GM12878 (cell line): ENCODE data around the gene IL1RAP. TPM values are rescaled to one million over a fixed set of nuclear protein-coding genes. Genes with fewer than 3 reads are reported as not detected.

Experiments used
- ATAC-seq: fragments of 200-7000 bp; cut with Tn5 transposase; 3 replicates; pipeline ENCODE4 v1.9.1; 2020; ENCODE audit warnings: mild to moderate bottlenecking, moderate library complexity
- BruUV-seq: library from RNA; stranded (reverse); fragments of 400-500 nt; replicated peaks from 2 replicates; lab custom pipeline; 2021; lab: Mats Ljungman, UMichigan
- CTCF ChIA-PET: fragments of 300-600 bp; sonication (Branson Sonifier 250); formaldehyde crosslinking; extraction: SDS; loops from one replicate; lab custom pipeline; 2021; ENCODE audit warnings: inconsistent platforms; lab: Yijun Ruan, JAX
- POLR2A ChIA-PET: fragments of 350-600 bp; formaldehyde crosslinking; extraction: SDS; loops from one replicate; lab custom pipeline; 2021; ENCODE audit warnings: inconsistent platforms; lab: Charles Lee
- RAD21 ChIA-PET: fragments of 300-600 bp; sonication (Branson Sonifier 250); formaldehyde crosslinking; loops from one replicate; lab custom pipeline; 2023; ENCODE audit warnings: antibody characterized with exemption; ENCODE audit not compliant: unreplicated experiment; lab: Charles Lee
- SMC1A ChIA-PET: fragments of 300-600 bp; sonication (Branson Sonifier 250); formaldehyde crosslinking; loops from one replicate; lab custom pipeline; 2023; ENCODE audit not compliant: unreplicated experiment, uncharacterized antibody; lab: Charles Lee
- DNase-seq: peaks from one replicate; pipeline ENCODE4 v3.0.0-alpha.2; 2011; ENCODE audit warnings: low read depth, low spot score
- FAIRE-seq: peaks from 3 replicates; lab custom pipeline; 2011; peaks lifted over from hg19 to GRCh38; lab: Jason Lieb, UNC
- H2AFZ ChIP-seq: 2 replicates; pipeline ENCODE4 v1.6.0; 2011; ENCODE audit warnings: low read depth, low read length, control low read depth; ENCODE audit not compliant: control insufficient read depth
- H3K27ac ChIP-seq: 2 replicates; pipeline ENCODE4 v1.5.1; 2011; ENCODE audit warnings: control low read depth; ENCODE audit not compliant: control insufficient read depth, insufficient read depth
- H3K27me3 ChIP-seq, 2 experiments: replicated peaks in 1 of 2; 2 replicates each; pipeline versions ENCODE4 v1.6.0 to v1.6.1; 2011; ENCODE audit warnings: low read length in 1 of 2; ENCODE audit not compliant: control insufficient read depth in 2 of 2, insufficient read depth in 2 of 2
- H3K36me3 ChIP-seq, 2 experiments: 2 replicates each; pipeline ENCODE4 v1.5.1; 2011; ENCODE audit warnings: low read length in 1 of 2; ENCODE audit not compliant: control insufficient read depth in 2 of 2, insufficient read depth in 2 of 2
- H3K4me1 ChIP-seq: 2 replicates; pipeline ENCODE4 v1.6.1; 2011; ENCODE audit warnings: mild to moderate bottlenecking, low read length, moderate library complexity, mixed read lengths; ENCODE audit not compliant: control insufficient read depth, insufficient read depth
- H3K4me2 ChIP-seq: 2 replicates; pipeline ENCODE4 v1.6.0; 2011; ENCODE audit warnings: control low read depth; ENCODE audit not compliant: control insufficient read depth, insufficient read depth
- H3K4me3 ChIP-seq: fragments of 200-600 bp; sonication (generic); 2 replicates; pipeline ENCODE4 v1.5.1; 2016
- H3K79me2 ChIP-seq: 2 replicates; pipeline ENCODE4 v1.6.0; 2011; ENCODE audit warnings: low read length; ENCODE audit not compliant: control insufficient read depth, insufficient read depth
- H3K9ac ChIP-seq: 2 replicates; pipeline ENCODE4 v1.8.0; 2011; ENCODE audit warnings: low read length, control low read depth, mixed read lengths; ENCODE audit not compliant: control insufficient read depth, insufficient read depth
- H3K9me3 ChIP-seq: replicated peaks from 3 replicates; pipeline ENCODE4 v1.5.1; 2011; ENCODE audit warnings: mild to moderate bottlenecking, low read length; ENCODE audit not compliant: control insufficient read depth, insufficient read depth
- H4K20me1 ChIP-seq: 2 replicates; pipeline ENCODE4 v1.6.0; 2011; ENCODE audit not compliant: control insufficient read depth, insufficient read depth
- BCL3 ChIP-seq: IDR thresholded peaks from 2 replicates; pipeline ENCODE4 v1.6.1; 2011; ENCODE audit warnings: borderline replicate concordance, low read depth, mild to moderate bottlenecking, moderate library complexity, low read length; ENCODE audit not compliant: insufficient read depth, poor library complexity, severe bottlenecking
- BCLAF1 ChIP-seq: fragments of 450-650 bp; IDR thresholded peaks from 2 replicates; pipeline ENCODE4 v1.6.1; 2017; ENCODE audit warnings: antibody characterized with exemption, mild to moderate bottlenecking, moderate library complexity
- CEBPB ChIP-seq, 2 experiments: fragments of 150-350 bp in 1 of 2; IDR thresholded peaks; 2 replicates each; pipeline ENCODE4 v1.6.1; 2012 to 2014; ENCODE audit warnings: low read depth in 2 of 2, low read length in 2 of 2, borderline replicate concordance in 1 of 2, inconsistent platforms in 1 of 2
- CHD2 ChIP-seq: IDR thresholded peaks from 2 replicates; pipeline ENCODE4 v1.6.1; 2011; ENCODE audit warnings: low read depth, low read length, improper control_type of control experiment, borderline replicate concordance
- RUNX3 ChIP-seq: IDR thresholded peaks from 2 replicates; pipeline ENCODE4 v1.6.1; 2012; ENCODE audit warnings: low read length, inconsistent platforms
- SMAD5 ChIP-seq: IDR thresholded peaks from 2 replicates; pipeline ENCODE4 v1.6.1; 2016; ENCODE audit warnings: antibody characterized with exemption, low read depth
- STAT1 ChIP-seq: fragments of 450-650 bp; conservative IDR thresholded peaks from 2 replicates; pipeline ENCODE4 v1.6.1; 2014; ENCODE audit warnings: antibody characterized with exemption, mild to moderate bottlenecking
- USF2 ChIP-seq: IDR thresholded peaks from 2 replicates; pipeline ENCODE4 v1.6.1; 2011; ENCODE audit warnings: low read depth, low read length, improper control_type of control experiment, borderline replicate concordance
- YY1 ChIP-seq: IDR thresholded peaks from 2 replicates; pipeline ENCODE4 v1.6.1; 2011; ENCODE audit warnings: low read depth, mild to moderate bottlenecking, low read length
- ZBTB33 ChIP-seq: fragments of 450-650 bp; IDR thresholded peaks from 2 replicates; pipeline ENCODE4 v1.6.1; 2017; ENCODE audit warnings: mild to moderate bottlenecking
- ZNF592 ChIP-seq: fragments of 450-650 bp; IDR thresholded peaks from 2 replicates; pipeline ENCODE4 v1.6.1; 2017; ENCODE audit warnings: mild to moderate bottlenecking, moderate library complexity
- WGBS: methylation state at CpG from one replicate; pipeline ENCODE4 v1.1.6; 2016; ENCODE audit warnings: low lambda C conversion rate; ENCODE audit not compliant: insufficient replicate concordance, insufficient coverage; ENCODE audit errors: missing lambda C conversion rate; 5-methylcytosine and 5-hydroxymethylcytosine counted together
- in situ Hi-C: fragments of 300-500 bp; cut with MboI; formaldehyde crosslinking; loops from 9 replicates; pipeline ENCODE4 v1.14.3; 2018; ENCODE audit warnings: mixed read lengths
- intact Hi-C: fragments of 100-400 bp; cut with micrococcal nuclease; formaldehyde crosslinking; loops from one replicate; pipeline ENCODE4 v1.14.2; 2022; ENCODE audit not compliant: unreplicated experiment
- polyA plus RNA-seq, 11 experiments: library from polyadenylated mRNA; depleted of rRNA in 4 of 11; unstranded in 6 of 11; stranded (reverse) in 5 of 11; fragments of >200 nt; fragmentation: Nextera tagmentation in 4 of 11; fragmentation: Illumina TruSeq in 1 of 11; extraction: Ambion mirVana in 4 of 11; extraction: Trizol in 1 of 11; gene quantifications; 1 replicate in 1 of 11; 2 replicates in 10 of 11; pipeline versions ENCODE4 v1.2.1 to v1.2.3, GENCODE V29; 2011 to 2016; ENCODE audit warnings: inconsistent platforms in 2 of 11, missing spikeins in 2 of 11, low read depth in 1 of 11
- total RNA-seq, 4 experiments: library from RNA; depleted of rRNA in 3 of 4; stranded (reverse); fragments of >200 nt in 3 of 4; fragmentation: Illumina TruSeq in 1 of 4; extraction: Trizol in 1 of 4; gene quantifications; 2 replicates each; pipeline versions ENCODE4 v1.2.1 to v1.2.3, GENCODE V29; 2013 to 2021

The IL1RAP gene
- total and polyA plus RNA-seq, 10 of the 15 experiments (the other 5 are each of a cell fraction or from before 2014, with no cell fraction given): 0.17 to 1.0 (median 0.44) TPM; not detected in 1

GRCh38 chr3:190615060-190615384 is 101.1 kb downstream of the IL1RAP start:
- no peaks in the 10 kb centered on the region for H3K79me2 ChIP-seq
- FAIRE-seq (no peak), ATAC-seq (no peak), DNase-seq (no peak)
- no peaks in the 10 kb centered on the region for H3K4me1 ChIP-seq
- H3K9ac ChIP-seq: no peak overlapping the region
- no peak overlapping the region for H3K27ac ChIP-seq
- no peak overlapping the region for H3K4me3 ChIP-seq
- no peaks in the 10 kb centered on the region for H3K36me3 ChIP-seq
- ChIA-PET SMC1A (interaction anchor here (0.9 kb wide), 1 partner anchor 1432 kb away, joined by 3 read pairs; no protein-coding TSS in a partner anchor), CTCF (interaction anchor here (1.0 kb wide), 1 partner anchor 21 kb away, joined by 3 read pairs; no protein-coding TSS in a partner anchor), RAD21 (no interaction called here), POLR2A (no interaction called here)
- no peaks in the 10 kb centered on the region for H4K20me1 ChIP-seq
- H3K27me3 ChIP-seq: no peaks in the 10 kb centered on the region
- H2AFZ ChIP-seq: no peak overlapping the region
- 100% methylated on average over 1 of the region's 1 CpG for WGBS
- in situ Hi-C loops (no loop called here), intact Hi-C loops (no loop called here)
- no peak overlapping the region for H3K4me2 ChIP-seq
- no TSS peak for BruUV-seq
- no peaks in the 10 kb centered on the region for H3K9me3 ChIP-seq
- TF ChIP-seq STAT1 (no peak), YY1 (no peak), USF2 (no peak), ZBTB33 (no peak), CHD2 (no peak), CEBPB (IDR thresholded peaks at IDR 0.05; ENCODE audit: borderline replicate concordance in 1 of 2, low read depth in 2 of 2, low read length in 2 of 2) (no peak), BCLAF1 (no peak), BCL3 (no peak), RUNX3 (no peak), SMAD5 (no peak), ZNF592 (no peak)
